ENCODE measurements around the gene TJP3. TPM values are rescaled to one million over a fixed set of nuclear protein-coding genes. Genes with fewer than 3 reads are reported as not detected.

The TJP3 gene
- total and polyA plus RNA-seq, 4 donors, result 0.26 to 29.2 (median 0.72) TPM

GRCh38 chr19:3792114-3792513 lies 83.9 kb downstream of the TJP3 start:
- WGBS, 2 donors, result 75 to 76% methylated on average over 3 of the region's 3 CpGs

DNA sequence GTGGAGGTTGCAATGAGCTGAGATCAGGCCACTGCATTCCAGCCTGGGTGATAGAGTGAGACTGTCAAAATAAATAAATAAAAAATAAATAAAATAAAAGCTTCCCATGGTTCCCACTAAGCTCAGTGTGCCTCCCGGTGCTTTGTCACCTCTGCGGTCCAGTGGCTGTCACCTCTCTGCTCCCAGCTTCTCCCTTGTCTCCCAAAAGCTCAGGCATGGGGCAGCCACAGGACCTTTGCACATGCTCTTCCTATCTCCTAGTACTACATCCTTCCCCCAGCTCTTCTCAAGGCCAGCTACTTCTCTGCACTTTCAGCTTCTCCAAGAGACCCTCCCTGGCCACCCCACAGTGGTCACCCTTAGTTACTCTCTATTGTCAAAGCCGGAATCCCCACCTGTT lies 85.6 kb downstream of the TJP3 start:
- 91 to 100% methylated on average over 2 to 3 of the region's 3 CpGs for WGBS, 2 donors
- Histone ChIP-seq H3K4me3 (ENCODE audit: low read length in 2 of 2) (no peak overlapping the region), H3K27ac (ENCODE audit: low read depth in 1 of 2, low read length in 2 of 2) (no peak overlapping the region), H3K9me3 (ENCODE audit: control insufficient read depth, low read length) (peaks cover 9% of the 10 kb centered on the region), H3K36me3 (ENCODE audit: control insufficient read depth in 1 of 2, insufficient read depth in 2 of 2, low read length in 1 of 2) (no peaks in the 10 kb centered on the region), H3K4me1 (ENCODE audit: control insufficient read depth in 1 of 2, insufficient read depth in 2 of 2, low read length in 2 of 2) (no peaks in the 10 kb centered on the region), H3K27me3 (ENCODE audit: control insufficient read depth in 1 of 2, insufficient read depth in 2 of 2, low read length in 1 of 2) (no peaks in the 10 kb centered on the region)
- ATAC-seq (ENCODE audit: low FRiP score) (no peak), DNase-seq (no peak)
- intact Hi-C loops (cut with DNase I), result no loop called here

More at GRCh38 chr19:3792114-3792513, 83.9 kb downstream of the TJP3 start:
- H3K27me3 ChIP-seq (ENCODE audit: control insufficient read depth in 1 of 2, insufficient read depth in 2 of 2, low read length in 1 of 2), result no peaks in the 10 kb centered on the region
- ATAC-seq (ENCODE audit: low FRiP score) (no peak), DNase-seq (no peak)
- no peak overlapping the region for H3K4me3 ChIP-seq (ENCODE audit: low read length in 2 of 2)
- H3K27ac ChIP-seq (ENCODE audit: low read depth in 1 of 2, low read length in 2 of 2), result no peak overlapping the region
- intact Hi-C loops (cut with DNase I), result no loop called here
- H3K9me3 ChIP-seq (ENCODE audit: control insufficient read depth, low read length), result peaks cover 7% of the 10 kb centered on the region
- H3K4me1 ChIP-seq (ENCODE audit: control insufficient read depth in 1 of 2, insufficient read depth in 2 of 2, low read length in 2 of 2), result no peaks in the 10 kb centered on the region
- no peaks in the 10 kb centered on the region for H3K36me3 ChIP-seq (ENCODE audit: control insufficient read depth in 1 of 2, insufficient read depth in 2 of 2, low read length in 1 of 2)

DNA sequence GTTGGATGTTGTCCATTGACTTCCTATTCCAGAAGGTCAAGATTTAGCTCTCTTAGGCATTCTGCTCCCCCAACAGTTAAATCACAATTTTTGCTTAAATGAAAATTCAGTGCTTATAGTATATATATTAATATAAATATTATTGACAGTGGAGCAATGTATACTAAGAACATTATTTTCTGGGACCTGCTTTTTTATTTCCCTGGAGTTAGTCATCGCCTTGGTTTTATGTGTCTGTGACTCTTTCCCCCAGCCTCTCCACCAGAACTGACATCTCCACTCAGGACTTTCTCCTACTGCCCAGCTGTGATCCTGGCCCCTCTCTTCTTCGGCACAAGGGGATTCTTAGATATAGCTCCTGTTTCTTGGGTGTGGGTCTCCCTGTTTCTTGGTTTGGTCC lies 88.2 kb downstream of the TJP3 start:
- peaks cover 5% of the 10 kb centered on the region for H3K9me3 ChIP-seq (ENCODE audit: control insufficient read depth, low read length)
- no peaks in the 10 kb centered on the region for H3K4me1 ChIP-seq (ENCODE audit: control insufficient read depth in 1 of 2, insufficient read depth in 2 of 2, low read length in 2 of 2)
- no peaks in the 10 kb centered on the region for H3K36me3 ChIP-seq (ENCODE audit: control insufficient read depth in 1 of 2, insufficient read depth in 2 of 2, low read length in 1 of 2)
- no peaks in the 10 kb centered on the region for H3K27me3 ChIP-seq (ENCODE audit: control insufficient read depth in 1 of 2, insufficient read depth in 2 of 2, low read length in 1 of 2)
- H3K27ac ChIP-seq (ENCODE audit: low read depth in 1 of 2, low read length in 2 of 2), result no peak overlapping the region
- ATAC-seq (ENCODE audit: low FRiP score), result no peak
- no peak for DNase-seq
- WGBS, 2 donors, result 96 to 97% methylated on average over 2 of the region's 2 CpGs
- intact Hi-C loops (cut with DNase I), result no loop called here
- no peak overlapping the region for H3K4me3 ChIP-seq (ENCODE audit: low read length in 2 of 2)

GRCh38 chr19:3798137-3798536 lies 90.0 kb downstream of the TJP3 start:
- Histone ChIP-seq H3K9me3 (ENCODE audit: control insufficient read depth, low read length) (peaks cover 4% of the 10 kb centered on the region), H3K4me3 (ENCODE audit: low read length in 2 of 2) (no peak overlapping the region), H3K4me1 (ENCODE audit: control insufficient read depth in 1 of 2, insufficient read depth in 2 of 2, low read length in 2 of 2) (no peaks in the 10 kb centered on the region), H3K36me3 (ENCODE audit: control insufficient read depth in 1 of 2, insufficient read depth in 2 of 2, low read length in 1 of 2) (no peaks in the 10 kb centered on the region), H3K27me3 (ENCODE audit: control insufficient read depth in 1 of 2, insufficient read depth in 2 of 2, low read length in 1 of 2) (peaks cover 0 to 2% of the 10 kb centered on the region in 2 donors), H3K27ac (ENCODE audit: low read depth in 1 of 2, low read length in 2 of 2) (no peak overlapping the region)
- WGBS, 2 donors, result 50 to 57% methylated on average over 6 of the region's 6 CpGs
- no peak for DNase-seq
- intact Hi-C loops (cut with DNase I), result no loop called here
- no peak for ATAC-seq (ENCODE audit: low FRiP score)

Other genes with a start within 250 kb of the TJP3 start
- gene SMIM24, start 227.9 kb upstream of the TJP3 start, total RNA-seq, result not detected
- gene SMIM24, start 227.9 kb upstream of the TJP3 start, polyA plus RNA-seq, result 10 to 100 TPM in 1 of 2 donors, under 1 TPM in 1; 0.67 to 62.6 TPM
- not detected for gene SMIM44, start 224.9 kb upstream of the TJP3 start, total RNA-seq
- gene SMIM44, start 224.9 kb upstream of the TJP3 start, polyA plus RNA-seq, result not detected
- gene DOHH, start 207.7 kb upstream of the TJP3 start, total RNA-seq, result 1 to 10 TPM; 6.1 to 7.9 TPM
- gene DOHH, start 207.7 kb upstream of the TJP3 start, polyA plus RNA-seq, result 10 to 100 TPM in 1 of 2 donors, 1 to 10 TPM in 1; 6.9 to 11.5 TPM
- gene FZR1, start 202.1 kb upstream of the TJP3 start, total RNA-seq, result 10 to 100 TPM; 33.7 to 42.0 TPM
- gene FZR1, start 202.1 kb upstream of the TJP3 start, polyA plus RNA-seq, result 10 to 100 TPM in 1 of 2 donors, 1 to 10 TPM in 1; 8.0 to 25.2 TPM
- 1 to 10 TPM; 1.8 to 2.4 TPM for gene TEKTIP1, start 169.2 kb upstream of the TJP3 start, total RNA-seq
- under 1 TPM in 1 of 2 donors, not detected in 1; 0.46 TPM for gene TEKTIP1, start 169.2 kb upstream of the TJP3 start, polyA plus RNA-seq
- gene MFSD12, start 150.8 kb upstream of the TJP3 start, total RNA-seq, result 10 to 100 TPM; 40.7 to 47.7 TPM
- gene MFSD12, start 150.8 kb upstream of the TJP3 start, polyA plus RNA-seq, result 10 to 100 TPM in 1 of 2 donors, 1 to 10 TPM in 1; 9.5 to 33.9 TPM
- 10 to 100 TPM; 66.3 to 67.8 TPM for gene HMG20B, start 135.4 kb upstream of the TJP3 start, total RNA-seq
- 100 to 1,000 TPM in 1 of 2 donors, 10 to 100 TPM in 1; 67.7 to 175 TPM for gene HMG20B, start 135.4 kb upstream of the TJP3 start, polyA plus RNA-seq
- gene GIPC3, start 122.9 kb upstream of the TJP3 start, total RNA-seq, result 1 to 10 TPM; 2.6 to 5.0 TPM
- 1 to 10 TPM in 1 of 2 donors, under 1 TPM in 1; 0.50 to 1.3 TPM for gene GIPC3, start 122.9 kb upstream of the TJP3 start, polyA plus RNA-seq
- gene TBXA2R, start 101.5 kb upstream of the TJP3 start, total RNA-seq, result 10 to 100 TPM; 36.0 to 40.5 TPM
- gene TBXA2R, start 101.5 kb upstream of the TJP3 start, polyA plus RNA-seq, result 10 to 100 TPM in 1 of 2 donors, 1 to 10 TPM in 1; 9.6 to 30.9 TPM
- gene CACTIN, start 81.6 kb upstream of the TJP3 start, total RNA-seq, result 10 to 100 TPM; 16.4 to 19.3 TPM
- gene CACTIN, start 81.6 kb upstream of the TJP3 start, polyA plus RNA-seq, result 10 to 100 TPM in 1 of 2 donors, 1 to 10 TPM in 1; 4.5 to 18.2 TPM
- gene PIP5K1C, start 7.9 kb upstream of the TJP3 start, total RNA-seq, result 10 to 100 TPM; 78.7 to 83.3 TPM
- 10 to 100 TPM; 25.2 to 26.8 TPM for gene PIP5K1C, start 7.9 kb upstream of the TJP3 start, polyA plus RNA-seq
- gene APBA3, start 53.3 kb downstream of the TJP3 start, total RNA-seq, result 10 to 100 TPM; 15.7 to 24.3 TPM
- gene APBA3, start 53.3 kb downstream of the TJP3 start, polyA plus RNA-seq, result 10 to 100 TPM in 1 of 2 donors, 1 to 10 TPM in 1; 7.1 to 25.6 TPM
- gene MRPL54, start 54.3 kb downstream of the TJP3 start, total RNA-seq, result 10 to 100 TPM; 39.6 to 40.7 TPM
- gene MRPL54, start 54.3 kb downstream of the TJP3 start, polyA plus RNA-seq, result 100 to 1,000 TPM in 1 of 2 donors, 10 to 100 TPM in 1; 88.7 to 125 TPM
- not detected for gene RAX2, start 63.8 kb downstream of the TJP3 start, total RNA-seq
- not detected for gene RAX2, start 63.8 kb downstream of the TJP3 start, polyA plus RNA-seq
- 1 to 10 TPM; 1.9 to 2.0 TPM for gene MATK, start 78.0 kb downstream of the TJP3 start, total RNA-seq
- gene MATK, start 78.0 kb downstream of the TJP3 start, polyA plus RNA-seq, result 1 to 10 TPM; 1.7 to 5.5 TPM
- not detected for gene ZFR2, start 160.7 kb downstream of the TJP3 start, total RNA-seq
- gene ZFR2, start 160.7 kb downstream of the TJP3 start, polyA plus RNA-seq, result not detected
- gene ATCAY, start 172.3 kb downstream of the TJP3 start, total RNA-seq, result not detected
- gene ATCAY, start 172.3 kb downstream of the TJP3 start, polyA plus RNA-seq, result not detected
- 1 to 10 TPM in 1 of 2 donors, not detected in 1; 2.4 TPM for gene NMRK2, start 224.7 kb downstream of the TJP3 start, total RNA-seq
- gene NMRK2, start 224.7 kb downstream of the TJP3 start, polyA plus RNA-seq, result 1 to 10 TPM in 1 of 2 donors, under 1 TPM in 1; 0.18 to 5.5 TPM

Measured in aorta (tissue), 5 donors.